Measurements from ENCODE around the gene KRTAP10-10.

GRCh38 chr21:44682580-44683151, 45.5 kb downstream of the KRTAP10-10 start:
- TF ChIP-seq CTCF (IDR thresholded peaks at IDR 0.05 in 4 of 5, conservative IDR thresholded peaks at IDR 0.05 in 1 of 5) (no peak), POLR2A (IDR thresholded peaks at IDR 0.05) (no peak)
